ENCODE measurements around the gene VSIG1.
A peak's percentile ranks its signal among the peaks of the same experiment; 100 is the strongest.

Gene VSIG1

DNA sequence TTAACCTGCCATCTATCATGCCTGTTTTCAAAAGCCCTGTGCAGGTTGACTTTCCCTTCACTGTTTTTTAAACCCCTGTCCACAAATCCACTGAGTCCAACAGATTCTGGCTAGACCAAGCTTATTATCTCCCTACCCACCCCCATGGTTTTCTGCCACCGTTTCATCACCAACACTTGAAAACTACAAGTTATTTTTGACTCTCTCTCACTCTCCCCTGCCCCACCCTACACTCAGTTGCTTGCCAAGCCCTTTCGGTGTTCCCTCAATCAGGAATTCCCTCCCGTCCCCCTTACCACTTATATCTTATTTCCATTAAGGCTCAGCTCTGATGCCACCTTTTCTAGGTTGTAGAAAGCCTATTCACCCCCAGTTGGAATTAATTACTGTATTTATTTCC, 76.4 kb downstream of the VSIG1 start:
- H3K36me3 ChIP-seq (replicated peaks in 1 of 2; ENCODE audit: control insufficient read depth in 2 of 2, insufficient read depth in 2 of 2, low read length in 2 of 2): no peaks in the 10 kb centered on the region
- no peak overlapping the region for H3K9ac ChIP-seq (ENCODE audit: low read depth, low read length, poor library complexity)
- H3K4ac ChIP-seq (ENCODE audit: low read length): no peak overlapping the region
- no CpG with 5 or more reads among the region's 3 CpGs for WGBS, 2 donors (ENCODE audit: extremely low coverage in 2 of 2, insufficient read length in 2 of 2, insufficient replicate concordance in 1 of 2)
- H3K23ac ChIP-seq (ENCODE audit: low read depth, low read length, poor library complexity): no peak overlapping the region
- no peak for DNase-seq (ENCODE audit: low spot score)
- H2BK12ac ChIP-seq (ENCODE audit: low read length): no peak overlapping the region
- no peaks in the 10 kb centered on the region for H3K79me1 ChIP-seq (ENCODE audit: low read depth, low read length)
- H4K8ac ChIP-seq (ENCODE audit: low read depth, low read length): no peak overlapping the region
- H3K9me3 ChIP-seq (replicated peaks in 1 of 2; ENCODE audit: control insufficient read depth in 2 of 2, insufficient read depth in 1 of 2, low read depth in 1 of 2, low read length in 2 of 2): no peaks in the 10 kb centered on the region
- H4K91ac ChIP-seq (ENCODE audit: low read depth, low read length, poor library complexity): no peak overlapping the region
- H3K4me2 ChIP-seq (ENCODE audit: insufficient read depth, low read length, poor library complexity, severe bottlenecking): no peak overlapping the region
- no peak overlapping the region for H2BK15ac ChIP-seq (ENCODE audit: low read length)
- no peak overlapping the region for H3K27ac ChIP-seq (replicated peaks; ENCODE audit: low read length)
- H2AFZ ChIP-seq (ENCODE audit: low read length): no peak overlapping the region
- no peak overlapping the region for H3K14ac ChIP-seq (ENCODE audit: low read length)
- H3K18ac ChIP-seq (ENCODE audit: low read length): no peak overlapping the region
- H3K4me1 ChIP-seq (ENCODE audit: control insufficient read depth in 2 of 2, insufficient read depth in 1 of 2, low read depth in 1 of 2, low read length in 2 of 2): peaks cover 0 to 8% of the 10 kb centered on the region in 2 donors
- H2BK120ac ChIP-seq (ENCODE audit: low read depth, low read length): no peak overlapping the region
- no peak overlapping the region for H2AK5ac ChIP-seq (ENCODE audit: low read depth, low read length)
- H3K27me3 ChIP-seq (ENCODE audit: control insufficient read depth in 3 of 3, insufficient read depth in 3 of 3, low read depth in 1 of 3, low read length in 3 of 3): peaks cover 0 to 9% (median 0%) of the 10 kb centered on the region in 3 experiments
- no peak overlapping the region for H3K4me3 ChIP-seq (ENCODE audit: low read length in 2 of 2)
- no peak overlapping the region for H2BK5ac ChIP-seq (ENCODE audit: low read length)

DNA sequence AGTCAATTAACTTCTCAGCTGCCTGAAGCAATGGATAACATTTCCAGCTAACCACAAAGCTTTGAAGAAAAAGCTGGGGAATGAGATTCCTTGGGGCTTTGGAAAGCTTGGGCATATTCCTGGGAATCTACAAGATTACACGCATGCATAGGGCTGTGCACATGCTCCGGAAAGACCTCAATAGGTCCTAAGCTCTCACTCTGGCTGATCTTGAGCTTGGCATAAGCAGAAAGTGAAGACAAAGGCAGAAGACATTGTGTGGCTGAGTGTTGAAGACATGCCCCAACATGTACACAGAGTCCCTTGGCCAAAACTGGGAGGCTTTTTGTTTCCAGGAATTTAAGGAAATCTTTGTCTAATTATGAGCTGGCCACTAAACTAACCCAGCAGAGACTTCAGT, 77.9 kb downstream of the VSIG1 start:
- no peak overlapping the region for H3K4me3 ChIP-seq (ENCODE audit: low read length in 2 of 2)
- no peak overlapping the region for H4K91ac ChIP-seq (ENCODE audit: low read depth, low read length, poor library complexity)
- H2BK12ac ChIP-seq (ENCODE audit: low read length): no peak overlapping the region
- H3K9ac ChIP-seq (ENCODE audit: low read depth, low read length, poor library complexity): no peak overlapping the region
- WGBS, 2 donors (ENCODE audit: extremely low coverage in 2 of 2, insufficient read length in 2 of 2, insufficient replicate concordance in 1 of 2): no CpG with 5 or more reads among the region's 2 CpGs
- no peak overlapping the region for H2AK5ac ChIP-seq (ENCODE audit: low read depth, low read length)
- H2BK120ac ChIP-seq (ENCODE audit: low read depth, low read length): no peak overlapping the region
- no peak overlapping the region for H3K27ac ChIP-seq (replicated peaks; ENCODE audit: low read length)
- H3K14ac ChIP-seq (ENCODE audit: low read length): no peak overlapping the region
- H2BK15ac ChIP-seq (ENCODE audit: low read length): no peak overlapping the region
- H3K4me2 ChIP-seq (ENCODE audit: insufficient read depth, low read length, poor library complexity, severe bottlenecking): no peak overlapping the region
- no peak overlapping the region for H3K4ac ChIP-seq (ENCODE audit: low read length)
- H3K9me3 ChIP-seq (replicated peaks in 1 of 2; ENCODE audit: control insufficient read depth in 2 of 2, insufficient read depth in 1 of 2, low read depth in 1 of 2, low read length in 2 of 2): no peaks in the 10 kb centered on the region
- H3K36me3 ChIP-seq (replicated peaks in 1 of 2; ENCODE audit: control insufficient read depth in 2 of 2, insufficient read depth in 2 of 2, low read length in 2 of 2): no peaks in the 10 kb centered on the region
- no peak overlapping the region for H2BK5ac ChIP-seq (ENCODE audit: low read length)
- no peak overlapping the region for H3K23ac ChIP-seq (ENCODE audit: low read depth, low read length, poor library complexity)
- H3K27me3 ChIP-seq (ENCODE audit: control insufficient read depth in 3 of 3, insufficient read depth in 3 of 3, low read depth in 1 of 3, low read length in 3 of 3): peaks cover 0 to 9% (median 0%) of the 10 kb centered on the region in 3 experiments
- H3K4me1 ChIP-seq (ENCODE audit: control insufficient read depth in 2 of 2, insufficient read depth in 1 of 2, low read depth in 1 of 2, low read length in 2 of 2): peaks cover 0 to 8% of the 10 kb centered on the region in 2 donors
- no peaks in the 10 kb centered on the region for H3K79me1 ChIP-seq (ENCODE audit: low read depth, low read length)
- no peak overlapping the region for H4K8ac ChIP-seq (ENCODE audit: low read depth, low read length)
- no peak overlapping the region for H3K18ac ChIP-seq (ENCODE audit: low read length)
- no peak for DNase-seq (ENCODE audit: low spot score)
- H2AFZ ChIP-seq (ENCODE audit: low read length): peak overlapping the region; percentile 26

DNA sequence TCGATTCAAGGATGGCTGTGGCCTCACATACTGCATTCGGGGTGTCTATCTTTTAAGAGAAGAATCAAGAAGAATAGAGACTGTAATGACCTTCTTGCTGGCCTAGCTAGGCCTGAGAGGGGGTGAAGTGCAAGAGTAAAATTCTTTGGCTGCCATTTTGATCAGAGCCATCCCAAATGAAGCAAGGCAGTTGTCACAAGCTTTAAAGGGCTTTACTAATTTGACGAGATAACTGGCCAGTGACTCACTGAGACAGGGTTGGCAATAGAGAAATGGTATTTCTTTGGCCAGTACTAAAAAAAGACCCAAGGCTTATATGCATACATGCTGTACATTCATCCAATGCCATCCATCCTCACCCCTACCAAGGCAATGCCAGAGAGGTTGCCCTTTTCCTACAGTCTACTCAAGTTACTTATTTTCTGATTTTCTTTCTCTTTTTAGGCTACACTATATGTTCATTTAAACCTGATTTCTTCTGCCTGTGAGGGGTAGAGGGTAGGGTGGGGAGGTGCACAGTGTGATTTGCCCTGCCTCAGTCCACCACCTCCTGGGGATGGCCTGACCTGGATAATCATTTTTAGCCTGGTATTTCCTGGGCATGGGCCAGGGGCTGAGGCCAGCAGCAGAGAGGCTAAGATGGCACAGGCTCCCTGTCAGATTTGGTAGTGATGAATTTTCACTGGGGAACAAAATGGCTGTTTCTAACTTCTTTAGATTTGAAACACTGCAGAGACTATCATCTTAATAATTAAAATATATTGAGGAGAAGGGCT, 78.9 kb downstream of the VSIG1 start:
- Histone ChIP-seq H2BK15ac (ENCODE audit: low read length) (no peak overlapping the region), H2AFZ (ENCODE audit: low read length) (no peak overlapping the region), H4K91ac (ENCODE audit: low read depth, low read length, poor library complexity) (no peak overlapping the region), H3K4me3 (ENCODE audit: low read length in 2 of 2) (no peak overlapping the region), H2BK5ac (ENCODE audit: low read length) (no peak overlapping the region), H3K14ac (ENCODE audit: low read length) (no peak overlapping the region), H2BK120ac (ENCODE audit: low read depth, low read length) (no peak overlapping the region), H3K4me1 (ENCODE audit: control insufficient read depth in 2 of 2, insufficient read depth in 1 of 2, low read depth in 1 of 2, low read length in 2 of 2) (peaks cover 0 to 8% of the 10 kb centered on the region in 2 donors), H3K4ac (ENCODE audit: low read length) (no peak overlapping the region), H4K8ac (ENCODE audit: low read depth, low read length) (no peak overlapping the region), H3K9me3 (replicated peaks in 1 of 2; ENCODE audit: control insufficient read depth in 2 of 2, insufficient read depth in 1 of 2, low read depth in 1 of 2, low read length in 2 of 2) (no peaks in the 10 kb centered on the region), H2BK12ac (ENCODE audit: low read length) (no peak overlapping the region), H3K9ac (ENCODE audit: low read depth, low read length, poor library complexity) (no peak overlapping the region), H3K79me1 (ENCODE audit: low read depth, low read length) (no peaks in the 10 kb centered on the region), H3K23ac (ENCODE audit: low read depth, low read length, poor library complexity) (no peak overlapping the region), H3K27me3 (ENCODE audit: control insufficient read depth in 3 of 3, insufficient read depth in 3 of 3, low read depth in 1 of 3, low read length in 3 of 3) (peaks cover 0 to 4% (median 0%) of the 10 kb centered on the region in 3 experiments), H3K18ac (ENCODE audit: low read length) (no peak overlapping the region), H3K4me2 (ENCODE audit: insufficient read depth, low read length, poor library complexity, severe bottlenecking) (no peak overlapping the region), H3K27ac (replicated peaks; ENCODE audit: low read length) (no peak overlapping the region), H2AK5ac (ENCODE audit: low read depth, low read length) (no peak overlapping the region), H3K36me3 (replicated peaks in 1 of 2; ENCODE audit: control insufficient read depth in 2 of 2, insufficient read depth in 2 of 2, low read length in 2 of 2) (no peaks in the 10 kb centered on the region)
- DNase-seq (ENCODE audit: low spot score): no peak
- WGBS, 2 donors (ENCODE audit: extremely low coverage in 2 of 2, insufficient read length in 2 of 2, insufficient replicate concordance in 1 of 2): no CpG with 5 or more reads among the region's 3 CpGs

DNA sequence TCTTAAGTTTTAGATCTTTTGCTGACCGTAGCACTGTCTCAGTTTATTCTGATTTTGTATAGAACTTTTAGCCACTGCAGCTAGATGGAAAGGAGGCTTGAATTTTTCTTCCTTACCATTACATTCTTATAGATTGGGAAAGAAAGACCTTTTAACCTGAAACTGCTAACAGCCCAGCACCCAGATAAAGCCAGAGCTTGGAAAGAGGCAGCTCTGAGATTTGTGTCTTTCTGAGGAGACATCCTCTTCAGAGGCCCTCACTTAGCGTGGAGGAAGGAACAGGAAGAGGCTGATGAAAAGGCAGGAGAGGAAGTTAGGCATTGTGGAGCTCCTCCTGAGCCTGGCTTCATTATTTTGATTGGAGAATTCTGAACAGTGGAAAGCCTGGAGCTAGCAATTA, 81.8 kb downstream of the VSIG1 start:
- Histone ChIP-seq H3K23ac (ENCODE audit: low read depth, low read length, poor library complexity) (no peak overlapping the region), H3K4me1 (ENCODE audit: control insufficient read depth in 2 of 2, insufficient read depth in 1 of 2, low read depth in 1 of 2, low read length in 2 of 2) (peaks cover 0 to 10% of the 10 kb centered on the region in 2 donors), H3K14ac (ENCODE audit: low read length) (no peak overlapping the region), H3K27ac (replicated peaks; ENCODE audit: low read length) (no peak overlapping the region), H3K79me1 (ENCODE audit: low read depth, low read length) (no peaks in the 10 kb centered on the region), H3K36me3 (replicated peaks in 1 of 2; ENCODE audit: control insufficient read depth in 2 of 2, insufficient read depth in 2 of 2, low read length in 2 of 2) (no peaks in the 10 kb centered on the region), H3K9ac (ENCODE audit: low read depth, low read length, poor library complexity) (no peak overlapping the region), H3K27me3 (ENCODE audit: control insufficient read depth in 3 of 3, insufficient read depth in 3 of 3, low read depth in 1 of 3, low read length in 3 of 3) (no peaks in the 10 kb centered on the region), H2AK5ac (ENCODE audit: low read depth, low read length) (no peak overlapping the region), H3K4me3 (ENCODE audit: low read length in 2 of 2) (no peak overlapping the region), H2AFZ (ENCODE audit: low read length) (peak overlapping the region; percentile 2), H3K18ac (ENCODE audit: low read length) (no peak overlapping the region), H3K9me3 (replicated peaks in 1 of 2; ENCODE audit: control insufficient read depth in 2 of 2, insufficient read depth in 1 of 2, low read depth in 1 of 2, low read length in 2 of 2) (no peaks in the 10 kb centered on the region), H2BK5ac (ENCODE audit: low read length) (no peak overlapping the region), H4K91ac (ENCODE audit: low read depth, low read length, poor library complexity) (no peak overlapping the region), H2BK12ac (ENCODE audit: low read length) (no peak overlapping the region), H2BK120ac (ENCODE audit: low read depth, low read length) (no peak overlapping the region), H2BK15ac (ENCODE audit: low read length) (no peak overlapping the region), H4K8ac (ENCODE audit: low read depth, low read length) (no peak overlapping the region), H3K4me2 (ENCODE audit: insufficient read depth, low read length, poor library complexity, severe bottlenecking) (no peak overlapping the region), H3K4ac (ENCODE audit: low read length) (no peak overlapping the region)
- no peak for DNase-seq (ENCODE audit: low spot score)
- WGBS, 2 donors (ENCODE audit: extremely low coverage in 2 of 2, insufficient read length in 2 of 2, insufficient replicate concordance in 1 of 2): no CpG with 5 or more reads among the region's 2 CpGs
